ENCODE results near the gene UBE2G2. TPM values are rescaled to one million over a fixed set of nuclear protein-coding genes. Genes with fewer than 3 reads are reported as not detected.

The UBE2G2 gene
- total RNA-seq, 1 experiment from 2014 or later: 147 TPM

GRCh38 chr21:44842721-44843445 is 41.3 kb upstream of the UBE2G2 start:
- TF ChIP-seq CTCF (IDR thresholded peaks at IDR 0.05; ENCODE audit: unreplicated experiment): no peak
- no peak overlapping the region for H3K4me3 Mint-ChIP-seq (ENCODE audit: unreplicated experiment)
- H3K9me3 Mint-ChIP-seq (ENCODE audit: unreplicated experiment): no peaks in the 10 kb centered on the region
- H3K4me1 Mint-ChIP-seq (ENCODE audit: insufficient read depth, unreplicated experiment): no peaks in the 10 kb centered on the region
- BruUV-seq (replicated peaks): no TSS peak
- H3K27ac Mint-ChIP-seq (ENCODE audit: low read depth, unreplicated experiment): no peak overlapping the region
- CTCF ChIA-PET: interaction anchor here (1.0 kb wide), 1 partner anchor 50 kb away, joined by 4 read pairs; no protein-coding TSS in a partner anchor
- intact Hi-C loops (cut with micrococcal nuclease): no loop called here
- no peaks in the 10 kb centered on the region for H3K27me3 Mint-ChIP-seq (ENCODE audit: insufficient read depth, unreplicated experiment)
- H3K36me3 Mint-ChIP-seq (ENCODE audit: insufficient read depth, unreplicated experiment): peaks cover 21% of the 10 kb centered on the region
- DNase-seq (ENCODE audit: unreplicated experiment): no peak
- POLR2A ChIA-PET: no interaction called here

GRCh38 chr21:44842087-44842486 is 40.5 kb upstream of the UBE2G2 start:
- no peak for DNase-seq (ENCODE audit: unreplicated experiment)
- H3K4me3 Mint-ChIP-seq (ENCODE audit: unreplicated experiment): no peak overlapping the region
- intact Hi-C loops (cut with micrococcal nuclease): no loop called here
- no TSS peak for BruUV-seq (replicated peaks)
- no peak overlapping the region for H3K27ac Mint-ChIP-seq (ENCODE audit: low read depth, unreplicated experiment)
- peaks cover 13% of the 10 kb centered on the region for H3K36me3 Mint-ChIP-seq (ENCODE audit: insufficient read depth, unreplicated experiment)
- POLR2A ChIA-PET: no interaction called here
- H3K9me3 Mint-ChIP-seq (ENCODE audit: unreplicated experiment): no peaks in the 10 kb centered on the region
- CTCF ChIA-PET: no interaction called here
- peaks cover 5% of the 10 kb centered on the region for H3K4me1 Mint-ChIP-seq (ENCODE audit: insufficient read depth, unreplicated experiment)
- TF ChIP-seq CTCF (IDR thresholded peaks at IDR 0.05; ENCODE audit: unreplicated experiment): no peak
- H3K27me3 Mint-ChIP-seq (ENCODE audit: insufficient read depth, unreplicated experiment): no peaks in the 10 kb centered on the region

GRCh38 chr21:44840771-44841170 is 39.2 kb upstream of the UBE2G2 start:
- H3K36me3 Mint-ChIP-seq (ENCODE audit: insufficient read depth, unreplicated experiment): peaks cover 5% of the 10 kb centered on the region
- no peak overlapping the region for H3K4me3 Mint-ChIP-seq (ENCODE audit: unreplicated experiment)
- H3K9me3 Mint-ChIP-seq (ENCODE audit: unreplicated experiment): no peaks in the 10 kb centered on the region
- no peak for TF ChIP-seq CTCF (IDR thresholded peaks at IDR 0.05; ENCODE audit: unreplicated experiment)
- DNase-seq (ENCODE audit: unreplicated experiment): no peak
- no TSS peak for BruUV-seq (replicated peaks)
- intact Hi-C loops (cut with micrococcal nuclease): no loop called here
- POLR2A ChIA-PET: interaction anchor here (1.2 kb wide), 1 partner anchor 32 kb away, joined by 3 read pairs; no protein-coding TSS in a partner anchor
- CTCF ChIA-PET: no interaction called here
- H3K27ac Mint-ChIP-seq (ENCODE audit: low read depth, unreplicated experiment): no peak overlapping the region
- peaks cover 5% of the 10 kb centered on the region for H3K4me1 Mint-ChIP-seq (ENCODE audit: insufficient read depth, unreplicated experiment)
- H3K27me3 Mint-ChIP-seq (ENCODE audit: insufficient read depth, unreplicated experiment): no peaks in the 10 kb centered on the region

- no TSS peak for BruUV-seq (replicated peaks)
- Mint-ChIP-seq H3K4me3 (ENCODE audit: unreplicated experiment) (no peak overlapping the region), H3K27me3 (ENCODE audit: insufficient read depth, unreplicated experiment) (no peaks in the 10 kb centered on the region), H3K4me1 (ENCODE audit: insufficient read depth, unreplicated experiment) (peaks cover 5% of the 10 kb centered on the region), H3K36me3 (ENCODE audit: insufficient read depth, unreplicated experiment) (no peaks in the 10 kb centered on the region), H3K27ac (ENCODE audit: low read depth, unreplicated experiment) (no peak overlapping the region), H3K9me3 (ENCODE audit: unreplicated experiment) (no peaks in the 10 kb centered on the region)
- ChIA-PET CTCF (interaction anchor here (0.7 kb wide), 1 partner anchor 363 kb away, joined by 3 read pairs; no protein-coding TSS in a partner anchor), POLR2A (no interaction called here)
- intact Hi-C loops (cut with micrococcal nuclease): no loop called here
- no peak for TF ChIP-seq CTCF (IDR thresholded peaks at IDR 0.05; ENCODE audit: unreplicated experiment)
- DNase-seq (ENCODE audit: unreplicated experiment): no peak
These were observed 37.3 kb upstream of the UBE2G2 start for GRCh38 chr21:44838951-44839350.
